ENCODE data around the gene SOX12. TPM values are rescaled to one million over a fixed set of nuclear protein-coding genes. Genes with fewer than 3 reads are reported as not detected.
"Not testable (repeated sequence)": the region's sequence is repeated elsewhere in the genome, so short reads cannot be mapped to it uniquely, and the experiment has no call there.

SOX12 gene
- total RNA-seq, 1 donor from 2014 or later, result 6.1 TPM

DNA sequence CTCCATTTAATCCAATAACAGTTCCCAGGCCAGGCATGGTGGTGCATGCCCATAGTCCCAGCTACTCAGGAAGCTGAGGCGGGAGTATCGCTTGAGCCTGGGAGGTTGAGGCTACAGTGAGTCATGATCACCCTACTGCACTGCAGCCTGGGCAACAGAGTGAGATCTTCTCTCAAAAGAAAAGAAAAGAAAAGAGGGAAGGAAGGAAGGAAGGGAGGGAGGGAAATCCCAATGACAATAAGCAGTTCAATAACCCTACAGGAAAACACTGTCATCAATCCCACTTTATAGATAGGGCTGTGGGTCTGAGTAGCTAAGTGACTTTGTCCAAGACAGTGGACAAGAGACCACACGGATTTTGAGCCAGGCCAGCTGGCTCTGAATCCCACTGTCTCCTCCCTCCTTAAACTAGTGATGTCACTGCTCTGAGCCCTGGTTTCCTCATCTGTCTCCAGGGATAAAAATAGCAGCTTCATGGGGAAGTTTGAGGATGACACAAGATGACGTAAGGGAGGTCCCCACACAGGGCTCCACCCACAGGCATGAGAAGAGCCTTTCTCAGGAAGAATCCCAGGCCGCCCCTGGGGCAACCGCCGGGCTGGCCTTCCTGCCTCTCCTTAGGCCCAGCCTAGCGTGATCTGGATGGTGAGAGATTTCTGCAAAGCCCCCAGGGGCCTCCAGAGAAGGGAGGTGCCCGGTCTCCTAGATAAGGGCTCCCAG lies 48.0 kb downstream of the SOX12 start:
- Mint-ChIP-seq H3K4me3 (no peak overlapping the region), H3K27me3 (peaks cover 5% of the 10 kb centered on the region), H3K36me3 (ENCODE audit: low read depth) (no peaks in the 10 kb centered on the region), H3K27ac (no peak overlapping the region), H3K9me3 (no peaks in the 10 kb centered on the region), H3K4me1 (no peaks in the 10 kb centered on the region)
- intact Hi-C loops (cut with micrococcal nuclease), result no loop called here
- ChIA-PET CTCF (interaction anchor here (1.2 kb wide), 1 partner anchor 18 kb away, joined by 4 read pairs; no protein-coding TSS in a partner anchor), POLR2A (no interaction called here)
- no peak for TF ChIP-seq CTCF (IDR thresholded peaks at IDR 0.05)
- ATAC-seq (ENCODE audit: low read depth) (no peak), DNase-seq (no peak)

- no peaks in the 10 kb centered on the region for H3K9me3 Mint-ChIP-seq
- no peaks in the 10 kb centered on the region for H3K27me3 Mint-ChIP-seq
- no peak for DNase-seq
- POLR2A ChIA-PET, result no interaction called here
- CTCF ChIA-PET, result no interaction called here
- no peak overlapping the region for H3K27ac Mint-ChIP-seq
- H3K4me1 Mint-ChIP-seq, result no peaks in the 10 kb centered on the region
- intact Hi-C loops (cut with micrococcal nuclease), result no loop called here
- H3K4me3 Mint-ChIP-seq, result no peak overlapping the region
- no peaks in the 10 kb centered on the region for H3K36me3 Mint-ChIP-seq (ENCODE audit: low read depth)
- no peak for TF ChIP-seq CTCF (IDR thresholded peaks at IDR 0.05)
- ATAC-seq (ENCODE audit: low read depth), result no peak
Measured at GRCh38 chr20:375265-375889, 50.0 kb downstream of the SOX12 start.

GRCh38 chr20:376089-376488 lies 50.7 kb downstream of the SOX12 start:
- TF ChIP-seq CTCF (IDR thresholded peaks at IDR 0.05), result no peak
- POLR2A ChIA-PET, result no interaction called here
- DNase-seq (no peak), ATAC-seq (ENCODE audit: low read depth) (no peak)
- no peaks in the 10 kb centered on the region for H3K36me3 Mint-ChIP-seq (ENCODE audit: low read depth)
- no peaks in the 10 kb centered on the region for H3K27me3 Mint-ChIP-seq
- CTCF ChIA-PET, result no interaction called here
- no peak overlapping the region for H3K4me3 Mint-ChIP-seq
- no peaks in the 10 kb centered on the region for H3K4me1 Mint-ChIP-seq
- no peaks in the 10 kb centered on the region for H3K9me3 Mint-ChIP-seq
- H3K27ac Mint-ChIP-seq, result no peak overlapping the region
- intact Hi-C loops (cut with micrococcal nuclease), result no loop called here

DNA sequence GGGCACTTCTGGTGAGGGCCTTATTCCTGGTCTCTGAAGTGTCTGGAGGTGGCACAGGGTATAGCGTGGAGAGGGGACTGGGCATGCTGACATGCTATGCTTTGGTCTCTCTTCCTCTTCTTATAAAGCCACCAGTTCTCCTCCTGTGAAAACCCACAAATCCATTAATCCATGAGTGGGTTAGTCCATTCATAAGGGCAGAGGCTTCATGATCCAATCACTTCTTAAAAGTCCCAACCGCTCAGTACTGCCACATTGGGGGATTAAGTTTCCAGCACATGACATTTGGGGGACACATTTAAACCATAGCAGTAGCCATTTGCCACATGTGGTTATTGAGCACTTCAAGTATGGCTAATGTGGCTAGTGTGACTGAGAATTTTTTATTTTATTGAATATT lies 51.4 kb downstream of the SOX12 start:
- Mint-ChIP-seq H3K4me3 (no peak overlapping the region), H3K9me3 (no peaks in the 10 kb centered on the region), H3K4me1 (no peaks in the 10 kb centered on the region), H3K27ac (no peak overlapping the region), H3K27me3 (no peaks in the 10 kb centered on the region), H3K36me3 (ENCODE audit: low read depth) (no peaks in the 10 kb centered on the region)
- POLR2A ChIA-PET, result no interaction called here
- CTCF ChIA-PET, result no interaction called here
- DNase-seq (no peak), ATAC-seq (ENCODE audit: low read depth) (no peak)
- intact Hi-C loops (cut with micrococcal nuclease), result no loop called here
- no peak for TF ChIP-seq CTCF (IDR thresholded peaks at IDR 0.05)

GRCh38 chr20:377578-377977 lies 52.2 kb downstream of the SOX12 start:
- H3K36me3 Mint-ChIP-seq (ENCODE audit: low read depth); H3K4me1 Mint-ChIP-seq; DNase-seq; H3K4me3 Mint-ChIP-seq; H3K27ac Mint-ChIP-seq; intact Hi-C loops (cut with micrococcal nuclease); ATAC-seq (ENCODE audit: low read depth); H3K9me3 Mint-ChIP-seq; H3K27me3 Mint-ChIP-seq; CTCF ChIA-PET: not testable (repeated sequence)
- POLR2A ChIA-PET, result interaction anchor here (0.7 kb wide), 2 partner anchors 13 to 57 kb away, joined by 4 read pairs; no protein-coding TSS in a partner anchor
